Spleen (tissue), 11 donors: ENCODE results near the gene SLC35E2B. TPM values are rescaled to one million over a fixed set of nuclear protein-coding genes. Genes with fewer than 3 reads are reported as not detected.

Experiments
- DNase-seq: peaks from one replicate; pipeline ENCODE4 v3.0.0-alpha.2; 2020
- H3K27ac ChIP-seq, 8 donors: fragments of 200-600 bp; sonication (generic) in 7 of 8; 1 replicate in 4 of 8; 2 replicates in 4 of 8; pipeline versions ENCODE4 v1.5.0 to v1.8.0; 2016 to 2021; ENCODE audit warnings: inconsistent platforms in 4 of 8, mild to moderate bottlenecking in 4 of 8, moderate library complexity in 1 of 8
- H3K27me3 ChIP-seq, 7 donors: fragments of 200-600 bp; sonication (generic) in 6 of 7; replicated peaks in 1 of 7; 1 replicate in 4 of 7; 2 replicates in 3 of 7; pipeline versions ENCODE4 v1.5.0 to v1.8.0; 2016 to 2021; ENCODE audit warnings: inconsistent platforms in 3 of 7, mild to moderate bottlenecking in 1 of 7
- H3K36me3 ChIP-seq, 6 donors: fragments of 200-600 bp; sonication (generic) in 5 of 6; 1 replicate in 4 of 6; 2 replicates in 2 of 6; pipeline versions ENCODE4 v1.5.0 to v1.8.0; 2016 to 2021; ENCODE audit warnings: inconsistent platforms in 2 of 6
- H3K4me1 ChIP-seq, 6 donors: fragments of 200-600 bp; sonication (generic) in 5 of 6; 1 replicate in 3 of 6; 2 replicates in 3 of 6; pipeline versions ENCODE4 v1.5.0 to v1.8.0; 2016 to 2021; ENCODE audit warnings: inconsistent platforms in 3 of 6
- H3K4me3 ChIP-seq, 8 donors: fragments of 200-600 bp; sonication (generic) in 7 of 8; 1 replicate in 4 of 8; 2 replicates in 4 of 8; pipeline versions ENCODE4 v1.5.0 to v1.8.0; 2016 to 2021; ENCODE audit warnings: inconsistent platforms in 4 of 8, mild to moderate bottlenecking in 4 of 8, moderate library complexity in 2 of 8
- H3K9me3 ChIP-seq, 8 donors: fragments of 200-600 bp; sonication (generic) in 7 of 8; 1 replicate in 4 of 8; 2 replicates in 4 of 8; pipeline versions ENCODE4 v1.5.0 to v1.8.0; 2016 to 2021; ENCODE audit warnings: inconsistent platforms in 4 of 8
- CTCF ChIP-seq, 11 experiments: fragments of 200-600 bp in 7 of 11; fragments of 450-650 bp in 4 of 11; sonication (generic) in 4 of 11; IDR thresholded peaks in 8 of 11; conservative IDR thresholded peaks in 3 of 11; 1 replicate in 7 of 11; 2 replicates in 4 of 11; pipeline versions ENCODE4 v1.4.0 to v1.8.0; 2016 to 2021; ENCODE audit warnings: antibody characterized with exemption in 11 of 11, inconsistent platforms in 4 of 11, mild to moderate bottlenecking in 1 of 11
- POLR2A ChIP-seq, 3 donors: fragments of 450-650 bp; IDR thresholded peaks; one replicate each; pipeline ENCODE4 v1.5.1; 2017; ENCODE audit warnings: antibody characterized with exemption in 3 of 3, mild to moderate bottlenecking in 1 of 3
- POLR2AphosphoS5 ChIP-seq, 3 donors: sonication (generic); formaldehyde crosslinking; IDR thresholded peaks; one replicate each; pipeline ENCODE4 v1.5.1; 2017; ENCODE audit warnings: antibody characterized with exemption in 3 of 3
- WGBS, 5 donors: extraction: QIAGEN DNeasy Blood & Tissue Kit in 3 of 5; methylation state at CpG; one replicate each; pipeline versions ENCODE4 v1.1.5 to v1.1.7; 2013 to 2018; 5-methylcytosine and 5-hydroxymethylcytosine counted together
- intact Hi-C: fragments of 100-400 bp; cut with DNase I; formaldehyde crosslinking; loops from one replicate; pipeline ENCODE4 v1.15.0; 2023; ENCODE audit warnings: low total_unique reads
- polyA plus RNA-seq, 3 donors: library from polyadenylated mRNA; stranded (reverse); fragments of 200-250 nt; gene quantifications; one replicate each; pipeline ENCODE4 v1.2.1, GENCODE V29; 2013
- total RNA-seq, 7 donors: library from RNA; depleted of rRNA in 3 of 7; stranded (reverse); fragments of >200 nt in 3 of 7; fragmentation: NEBNext Ultra II Directional in 4 of 7; extraction: Animal tissue kit (Norgen Biotek cat#: 25700) in 4 of 7; gene quantifications; one replicate each; pipeline versions ENCODE4 v1.1.0 to v1.2.1, GENCODE V29; 2016 to 2021
- donor health status: healthy with polysubstance abuse.
- donor health status: DM: no; HTN: no; CAD: no; lungs with moderate emphysema.
- donor health status: DM: no; HTN: no; CAD: no.
- donor health status: Bipolar disorder and iron deficiency.
- donor health status: healthy.
- donor health status: DM: no; HTN: no; CAD: no.
- donor health status: DM: yes; HTN: yes; CAD: no.

Gene SLC35E2B
- total and polyA plus RNA-seq, 10 donors: 18.3 to 105 (median 55.3) TPM

- no peak overlapping the region for H3K27ac ChIP-seq
- TF ChIP-seq CTCF (IDR thresholded peaks at IDR 0.05 in 8 of 11, conservative IDR thresholded peaks at IDR 0.05 in 3 of 11): no peak
- TF ChIP-seq POLR2A (IDR thresholded peaks at IDR 0.05): no peak
- no peak for TF ChIP-seq POLR2AphosphoS5 (IDR thresholded peaks at IDR 0.05)
- WGBS, 5 donors: 86 to 90% (median 89%) methylated on average over 25 to 27 of the region's 27 CpGs
- intact Hi-C loops: no loop called here
- DNase-seq: peak; percentile 67
- H3K27me3 ChIP-seq: no peaks in the 10 kb centered on the region
- H3K4me1 ChIP-seq: peaks cover 0 to 17% (median 0%) of the 10 kb centered on the region in 6 donors
- no peak overlapping the region for H3K4me3 ChIP-seq
- no peaks in the 10 kb centered on the region for H3K9me3 ChIP-seq
- peaks cover 0 to 80% (median 44%) of the 10 kb centered on the region in 6 donors for H3K36me3 ChIP-seq
Observed at GRCh38 chr1:1671365-1672119, 21.1 kb downstream of the SLC35E2B start.

DNA sequence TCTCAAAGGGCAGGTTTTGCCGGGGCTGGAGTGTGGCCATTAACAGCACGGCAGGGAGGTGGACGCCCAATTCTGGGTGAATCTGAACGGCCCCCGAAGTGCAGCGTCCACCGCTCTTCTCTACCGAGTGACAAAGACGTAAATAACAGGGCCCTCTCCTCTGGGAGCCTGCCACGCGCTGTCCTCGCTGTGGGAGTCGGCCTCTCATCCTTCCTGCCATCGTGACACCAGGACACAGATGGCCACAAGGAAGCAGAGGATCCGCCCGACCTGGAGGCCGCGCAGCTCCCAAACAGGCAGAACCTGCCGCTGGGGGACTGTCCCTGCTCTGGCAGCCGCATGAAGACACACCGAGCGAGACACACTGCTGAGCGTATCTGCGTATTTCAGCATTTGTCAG lies 21.7 kb downstream of the SLC35E2B start:
- 91 to 97% (median 93%) methylated on average over 23 to 24 of the region's 24 CpGs for WGBS, 5 donors
- Histone ChIP-seq H3K9me3 (no peaks in the 10 kb centered on the region), H3K4me3 (no peak overlapping the region), H3K27me3 (no peaks in the 10 kb centered on the region), H3K4me1 (peaks cover 0 to 17% (median 0%) of the 10 kb centered on the region in 6 donors), H3K27ac (no peak overlapping the region), H3K36me3 (peaks cover 0 to 86% (median 50%) of the 10 kb centered on the region in 6 donors)
- intact Hi-C loops: no loop called here
- DNase-seq: peak; percentile 54
- TF ChIP-seq POLR2A (IDR thresholded peaks at IDR 0.05): no peak
- no peak for TF ChIP-seq CTCF (IDR thresholded peaks at IDR 0.05 in 8 of 11, conservative IDR thresholded peaks at IDR 0.05 in 3 of 11)
- no peak for TF ChIP-seq POLR2AphosphoS5 (IDR thresholded peaks at IDR 0.05)

- Histone ChIP-seq H3K4me3 (no peak overlapping the region), H3K4me1 (peaks cover 0 to 12% (median 0%) of the 10 kb centered on the region in 6 donors), H3K27me3 (no peaks in the 10 kb centered on the region), H3K9me3 (no peaks in the 10 kb centered on the region), H3K27ac (peak overlapping the region in 1 of 8 donors; percentile 17), H3K36me3 (peaks cover 0 to 92% (median 61%) of the 10 kb centered on the region in 6 donors)
- WGBS, 5 donors: 87 to 92% (median 91%) methylated on average over 38 to 43 of the region's 43 CpGs
- DNase-seq: peak; percentile 69
- peak in 1 of 3 donors; percentile 40 for TF ChIP-seq POLR2AphosphoS5 (IDR thresholded peaks at IDR 0.05)
- no peak for TF ChIP-seq CTCF (IDR thresholded peaks at IDR 0.05 in 8 of 11, conservative IDR thresholded peaks at IDR 0.05 in 3 of 11)
- intact Hi-C loops: loop anchor here (10.0 kb wide), 1 partner anchor 55 kb away; the partner anchor contains the start of gene CDK11A
Observed at GRCh38 chr1:1669468-1670440, 22.8 kb downstream of the SLC35E2B start.
